Stimulated activated naive CD4-positive, alpha-beta T cell treated with Interleukin-2 at 50 U/mL for 16 hours (primary cell): Measurements from ENCODE around the gene CMTM2.
"Not testable (repeated sequence)": the region's sequence is repeated elsewhere in the genome, so short reads cannot be mapped to it uniquely, and the experiment has no call there.

ENCODE experiments used
- DNase-seq: peaks from one replicate; lab custom pipeline; 2025; lab: John Stamatoyannopoulos, UW

Gene CMTM2

GRCh38 chr16:66581246-66581952, 2.1 kb downstream of the CMTM2 start:
- no peak for DNase-seq

- DNase-seq = no peak
Measured at GRCh38 chr16:66585481-66586239, 6.4 kb downstream of the CMTM2 start.

- DNase-seq = no peak
Measured at GRCh38 chr16:66587881-66588600, 8.8 kb downstream of the CMTM2 start.

GRCh38 chr16:66588981-66589713, 9.9 kb downstream of the CMTM2 start:
- peak; percentile 56 for DNase-seq

- DNase-seq = no peak
Measured at GRCh38 chr16:66590322-66590721, 11.1 kb downstream of the CMTM2 start.

GRCh38 chr16:66591018-66591417, 11.8 kb downstream of the CMTM2 start:
- no peak for DNase-seq

- DNase-seq = no peak
Measured at GRCh38 chr16:66592241-66592640, 13.0 kb downstream of the CMTM2 start.

GRCh38 chr16:66592814-66593213, 13.6 kb downstream of the CMTM2 start:
- DNase-seq = no peak

- no peak for DNase-seq
Measured at GRCh38 chr16:66594739-66595138, 15.5 kb downstream of the CMTM2 start.

- DNase-seq = not testable (repeated sequence)
Measured at GRCh38 chr16:66596559-66596958, 17.3 kb downstream of the CMTM2 start.

- no peak for DNase-seq
Measured at GRCh38 chr16:66596986-66597848, 18.0 kb downstream of the CMTM2 start.

GRCh38 chr16:66598111-66598510, 18.8 kb downstream of the CMTM2 start:
- no peak for DNase-seq

- no peak for DNase-seq
Measured at GRCh38 chr16:66599726-66600125, 20.5 kb downstream of the CMTM2 start.

GRCh38 chr16:66600477-66600876, 21.2 kb downstream of the CMTM2 start:
- no peak for DNase-seq

GRCh38 chr16:66601471-66601870, 22.2 kb downstream of the CMTM2 start:
- DNase-seq = no peak

- DNase-seq = peak; percentile 68
Measured at GRCh38 chr16:66603537-66604375, 24.5 kb downstream of the CMTM2 start.

GRCh38 chr16:66604376-66605176, 25.3 kb downstream of the CMTM2 start, which contains the start of gene CMTM3:
TSS of gene CMTM3 (plus strand) at chr16:66604704. CDS start at chr16:66604806, 102 bp downstream.
- peak; percentile 73 for DNase-seq

GRCh38 chr16:66605177-66605978, 26.1 kb downstream of the CMTM2 start:
- peak; percentile 42 for DNase-seq
